ENCODE measurements around the gene GJB6. TPM values are rescaled to one million over a fixed set of nuclear protein-coding genes. Genes with fewer than 3 reads are reported as not detected.

Gene GJB6
- total RNA-seq, 1 experiment from 2014 or later, result not detected

DNA sequence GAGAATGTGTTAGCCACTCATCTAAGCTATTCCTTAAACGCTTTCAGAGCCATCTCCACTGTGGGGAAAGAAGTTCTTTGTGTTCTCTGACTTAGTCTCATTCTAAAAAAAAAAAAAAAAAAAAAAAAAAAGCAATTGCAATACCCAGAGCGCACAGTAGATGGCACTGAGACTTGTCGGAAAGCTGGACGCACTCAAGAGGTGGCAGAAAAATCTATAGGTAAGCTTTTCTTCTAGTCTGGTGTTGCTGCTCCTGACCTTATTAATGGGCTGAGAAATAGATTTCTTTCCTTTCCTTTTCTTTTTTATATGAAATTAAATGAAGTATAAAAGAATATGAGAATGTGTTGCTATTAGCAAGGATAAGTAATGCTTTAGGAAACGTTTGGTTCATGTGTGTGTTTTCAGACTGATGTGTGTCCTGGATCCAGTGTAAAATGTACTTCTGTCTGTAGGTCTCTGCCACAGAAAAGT is 34.7 kb downstream of the GJB6 start (continued):
- no peak for TF ChIP-seq ZNF512 (CRISPR knock-in tag; IDR thresholded peaks at IDR 0.05; ENCODE audit: borderline replicate concordance)
- TF ChIP-seq, protein P1, sequence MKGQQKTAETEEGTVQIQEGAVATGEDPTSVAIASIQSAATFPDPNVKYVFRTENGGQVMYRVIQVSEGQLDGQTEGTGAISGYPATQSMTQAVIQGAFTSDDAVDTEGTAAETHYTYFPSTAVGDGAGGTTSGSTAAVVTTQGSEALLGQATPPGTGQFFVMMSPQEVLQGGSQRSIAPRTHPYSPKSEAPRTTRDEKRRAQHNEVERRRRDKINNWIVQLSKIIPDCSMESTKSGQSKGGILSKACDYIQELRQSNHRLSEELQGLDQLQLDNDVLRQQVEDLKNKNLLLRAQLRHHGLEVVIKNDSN (CRISPR knock-in tag; IDR thresholded peaks at IDR 0.05), result no peak
- TF ChIP-seq PREB (CRISPR knock-in tag; IDR thresholded peaks at IDR 0.05; ENCODE audit: borderline replicate concordance), result no peak
- no peak for TF ChIP-seq CTCF (IDR thresholded peaks at IDR 0.05)

GRCh38 chr13:20195801-20196200 is 36.3 kb downstream of the GJB6 start:
- ChIA-PET CTCF (interaction anchor here (1.9 kb wide), 1 partner anchor 136 kb away, joined by 6 read pairs; no protein-coding TSS in a partner anchor), POLR2A (no interaction called here)
- Mint-ChIP-seq H3K27ac (no peak overlapping the region), H3K4me3 (no peak overlapping the region), H3K4me1 (peaks cover 18% of the 10 kb centered on the region), H3K36me3 (no peaks in the 10 kb centered on the region), H3K9me3 (peaks cover 4% of the 10 kb centered on the region; the same call in 1 of the 2 replicates), H3K27me3 (ENCODE audit: low read depth) (peaks cover 67% of the 10 kb centered on the region)
- no peak for ATAC-seq
- DNase-seq (ENCODE audit: low spot score), result no peak
- TF ChIP-seq ZNF532 (CRISPR knock-in tag; IDR thresholded peaks at IDR 0.05; ENCODE audit: borderline replicate concordance) (no peak), TCF7 (CRISPR knock-in tag; IDR thresholded peaks at IDR 0.05; ENCODE audit: low read depth) (no peak), FOXP4 (CRISPR knock-in tag; IDR thresholded peaks at IDR 0.05) (no peak), RELA (CRISPR knock-in tag; IDR thresholded peaks at IDR 0.05; ENCODE audit: borderline replicate concordance) (no peak), GABPB1 (CRISPR knock-in tag; IDR thresholded peaks at IDR 0.05) (no peak), E2F4 (CRISPR knock-in tag; IDR thresholded peaks at IDR 0.05; ENCODE audit: borderline replicate concordance, low read depth) (no peak), IRF1 (CRISPR knock-in tag; IDR thresholded peaks at IDR 0.05) (no peak)
- TF ChIP-seq, protein P2, sequence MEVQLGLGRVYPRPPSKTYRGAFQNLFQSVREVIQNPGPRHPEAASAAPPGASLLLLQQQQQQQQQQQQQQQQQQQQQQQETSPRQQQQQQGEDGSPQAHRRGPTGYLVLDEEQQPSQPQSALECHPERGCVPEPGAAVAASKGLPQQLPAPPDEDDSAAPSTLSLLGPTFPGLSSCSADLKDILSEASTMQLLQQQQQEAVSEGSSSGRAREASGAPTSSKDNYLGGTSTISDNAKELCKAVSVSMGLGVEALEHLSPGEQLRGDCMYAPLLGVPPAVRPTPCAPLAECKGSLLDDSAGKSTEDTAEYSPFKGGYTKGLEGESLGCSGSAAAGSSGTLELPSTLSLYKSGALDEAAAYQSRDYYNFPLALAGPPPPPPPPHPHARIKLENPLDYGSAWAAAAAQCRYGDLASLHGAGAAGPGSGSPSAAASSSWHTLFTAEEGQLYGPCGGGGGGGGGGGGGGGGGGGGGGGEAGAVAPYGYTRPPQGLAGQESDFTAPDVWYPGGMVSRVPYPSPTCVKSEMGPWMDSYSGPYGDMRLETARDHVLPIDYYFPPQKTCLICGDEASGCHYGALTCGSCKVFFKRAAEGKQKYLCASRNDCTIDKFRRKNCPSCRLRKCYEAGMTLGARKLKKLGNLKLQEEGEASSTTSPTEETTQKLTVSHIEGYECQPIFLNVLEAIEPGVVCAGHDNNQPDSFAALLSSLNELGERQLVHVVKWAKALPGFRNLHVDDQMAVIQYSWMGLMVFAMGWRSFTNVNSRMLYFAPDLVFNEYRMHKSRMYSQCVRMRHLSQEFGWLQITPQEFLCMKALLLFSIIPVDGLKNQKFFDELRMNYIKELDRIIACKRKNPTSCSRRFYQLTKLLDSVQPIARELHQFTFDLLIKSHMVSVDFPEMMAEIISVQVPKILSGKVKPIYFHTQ (CRISPR knock-in tag; IDR thresholded peaks at IDR 0.05), result no peak
- TF ChIP-seq, protein P3, sequence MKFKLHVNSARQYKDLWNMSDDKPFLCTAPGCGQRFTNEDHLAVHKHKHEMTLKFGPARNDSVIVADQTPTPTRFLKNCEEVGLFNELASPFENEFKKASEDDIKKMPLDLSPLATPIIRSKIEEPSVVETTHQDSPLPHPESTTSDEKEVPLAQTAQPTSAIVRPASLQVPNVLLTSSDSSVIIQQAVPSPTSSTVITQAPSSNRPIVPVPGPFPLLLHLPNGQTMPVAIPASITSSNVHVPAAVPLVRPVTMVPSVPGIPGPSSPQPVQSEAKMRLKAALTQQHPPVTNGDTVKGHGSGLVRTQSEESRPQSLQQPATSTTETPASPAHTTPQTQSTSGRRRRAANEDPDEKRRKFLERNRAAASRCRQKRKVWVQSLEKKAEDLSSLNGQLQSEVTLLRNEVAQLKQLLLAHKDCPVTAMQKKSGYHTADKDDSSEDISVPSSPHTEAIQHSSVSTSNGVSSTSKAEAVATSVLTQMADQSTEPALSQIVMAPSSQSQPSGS (CRISPR knock-in tag; IDR thresholded peaks at IDR 0.05; ENCODE audit: borderline replicate concordance, low read depth), result no peak
- TF ChIP-seq, protein P4, sequence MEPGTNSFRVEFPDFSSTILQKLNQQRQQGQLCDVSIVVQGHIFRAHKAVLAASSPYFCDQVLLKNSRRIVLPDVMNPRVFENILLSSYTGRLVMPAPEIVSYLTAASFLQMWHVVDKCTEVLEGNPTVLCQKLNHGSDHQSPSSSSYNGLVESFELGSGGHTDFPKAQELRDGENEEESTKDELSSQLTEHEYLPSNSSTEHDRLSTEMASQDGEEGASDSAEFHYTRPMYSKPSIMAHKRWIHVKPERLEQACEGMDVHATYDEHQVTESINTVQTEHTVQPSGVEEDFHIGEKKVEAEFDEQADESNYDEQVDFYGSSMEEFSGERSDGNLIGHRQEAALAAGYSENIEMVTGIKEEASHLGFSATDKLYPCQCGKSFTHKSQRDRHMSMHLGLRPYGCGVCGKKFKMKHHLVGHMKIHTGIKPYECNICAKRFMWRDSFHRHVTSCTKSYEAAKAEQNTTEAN (CRISPR knock-in tag; IDR thresholded peaks at IDR 0.05), result no peak

Data from WTC11 (cell line).